ENCODE results near the gene GAB3.
"Not testable (repeated sequence)": the region's sequence is repeated elsewhere in the genome, so short reads cannot be mapped to it uniquely, and the experiment has no call there.

GAB3 gene

DNA sequence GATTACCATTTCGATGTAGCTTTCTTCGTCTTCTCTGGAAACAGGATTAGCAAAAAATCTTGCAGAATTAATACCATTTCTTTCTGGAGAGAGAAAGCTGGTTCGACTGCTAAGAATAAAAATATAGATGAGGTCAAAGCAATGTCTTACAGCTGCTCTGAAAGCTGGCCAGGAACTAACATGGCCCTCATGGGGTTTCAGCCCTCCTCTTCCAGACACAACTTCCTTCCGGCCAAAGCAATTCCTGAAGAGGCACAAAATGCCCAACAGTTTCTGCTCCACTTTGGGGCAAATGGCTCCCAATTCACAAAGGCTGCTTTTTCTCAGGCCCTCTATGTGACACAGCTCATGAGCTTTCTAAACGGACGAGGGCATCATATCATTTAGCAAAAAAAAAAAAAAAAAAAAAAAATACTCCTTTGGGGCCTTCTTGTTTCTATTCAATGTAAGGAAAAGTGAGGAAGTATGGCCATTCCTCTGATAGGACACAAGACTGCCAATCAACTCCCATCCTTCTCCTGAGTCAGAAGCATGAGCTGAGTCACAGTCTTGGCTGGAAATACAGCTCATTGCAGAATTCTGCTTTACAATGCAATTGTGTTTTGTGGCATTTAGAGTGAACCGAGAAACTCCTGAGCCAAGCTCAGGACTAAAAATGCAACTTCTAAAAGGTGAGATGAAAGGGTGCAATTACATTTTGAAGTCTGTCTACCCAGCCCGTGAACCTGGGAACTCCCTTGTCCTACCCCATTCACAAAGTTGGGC, 54.8 kb downstream of the GAB3 start:
- no peak for TF ChIP-seq CTCF (IDR thresholded peaks at IDR 0.05; ENCODE audit: insufficient read depth, low read depth, low read length, missing control alignments)
- peak; percentile 70 for DNase-seq (ENCODE audit: low read depth)

GRCh38 chrX:154693394-154693793, 57.5 kb downstream of the GAB3 start:
- H3K4me3 ChIP-seq (ENCODE audit: low read length), result no peak overlapping the region
- TF ChIP-seq CTCF (IDR thresholded peaks at IDR 0.05; ENCODE audit: insufficient read depth, low read depth, low read length, missing control alignments), result no peak
- DNase-seq (ENCODE audit: low read depth), result no peak

More for the DNA sequence above, 54.8 kb downstream of the GAB3 start:
- no peak overlapping the region for H3K4me3 ChIP-seq (ENCODE audit: low read length)

DNA sequence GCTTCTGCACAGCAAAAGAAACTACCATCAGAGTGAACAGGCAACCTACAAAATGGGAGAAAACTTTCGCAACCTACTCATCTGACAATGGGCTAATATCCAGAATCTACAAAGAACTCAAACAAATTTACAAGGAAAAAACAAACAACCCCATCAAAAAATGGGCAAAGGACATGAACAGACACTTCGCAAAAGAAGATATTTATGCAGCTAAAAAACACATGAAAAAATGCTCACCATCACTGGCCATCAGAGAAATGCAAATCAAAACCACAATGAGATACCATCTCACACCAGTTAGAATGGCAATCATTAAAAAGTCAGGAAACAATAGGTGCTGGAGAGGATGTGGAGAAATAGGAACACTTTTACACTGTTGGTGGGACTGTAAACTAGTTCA, 60.4 kb downstream of the GAB3 start:
- not testable (repeated sequence) for DNase-seq (ENCODE audit: low read depth); H3K4me3 ChIP-seq (ENCODE audit: low read length)

DNA sequence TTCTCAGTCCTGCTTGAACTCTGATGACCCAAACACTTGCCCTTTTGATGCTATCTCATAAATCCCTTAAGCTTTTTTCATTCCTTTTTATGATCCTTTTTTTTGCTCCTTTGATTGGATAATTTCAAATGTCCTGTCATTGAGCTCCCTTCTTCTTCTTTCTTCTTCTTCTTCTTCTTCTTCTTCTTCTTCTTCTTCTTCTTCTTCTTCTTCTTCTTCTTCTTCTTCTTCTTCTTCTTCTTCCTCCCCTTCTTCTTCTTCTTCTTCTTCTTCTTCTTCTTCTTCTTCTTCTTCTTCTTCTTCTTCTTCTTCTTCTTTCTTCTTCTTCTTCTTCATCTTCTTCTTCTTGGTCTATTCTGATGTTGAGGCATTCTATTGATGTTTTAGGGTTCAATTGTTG, 78.8 kb downstream of the GAB3 start:
- not testable (repeated sequence) for H3K4me3 ChIP-seq (ENCODE audit: low read length); DNase-seq (ENCODE audit: low read depth)

DNA sequence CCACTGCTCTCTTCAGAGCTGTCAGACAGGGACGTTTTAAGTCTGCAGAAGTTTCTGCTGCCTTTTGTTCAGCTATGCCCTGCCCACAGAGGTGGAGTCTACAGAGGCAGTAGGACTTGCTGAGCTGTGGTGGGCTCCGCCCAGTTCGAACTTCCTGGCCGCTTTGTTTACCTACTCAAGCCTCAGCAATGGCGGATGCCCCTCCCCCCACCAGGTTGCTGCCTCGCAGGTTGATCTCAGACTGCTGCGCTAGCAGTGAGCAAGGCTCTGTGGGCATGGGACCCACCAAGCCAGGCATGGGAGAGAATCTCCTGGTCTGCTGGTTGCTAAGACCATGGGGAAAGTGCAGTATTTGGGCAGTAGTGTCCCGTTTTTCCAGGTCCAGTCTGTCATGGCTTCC, 80.0 kb downstream of the GAB3 start:
- not testable (repeated sequence) for DNase-seq (ENCODE audit: low read depth); H3K4me3 ChIP-seq (ENCODE audit: low read length)

DNA sequence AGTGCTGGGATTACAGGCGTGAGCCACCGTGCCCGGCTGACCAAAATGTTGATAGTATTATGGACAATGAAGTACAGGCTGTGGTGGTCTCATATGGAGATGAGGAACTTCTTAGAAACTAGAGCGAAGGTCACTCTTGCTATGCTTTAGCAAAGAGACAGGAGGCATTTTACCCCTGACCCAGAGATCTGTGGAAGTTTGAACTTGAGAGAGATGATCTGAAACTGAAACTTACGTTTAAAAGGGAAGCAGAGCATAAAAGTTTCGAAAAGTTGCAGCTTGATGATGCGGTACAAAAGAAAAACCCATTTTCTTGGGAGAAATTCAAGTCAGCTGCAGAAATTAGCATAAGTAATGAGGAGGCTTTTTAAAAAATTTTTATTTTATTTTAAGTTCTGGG, 89.0 kb downstream of the GAB3 start:
- DNase-seq (ENCODE audit: low read depth), result no peak
- TF ChIP-seq CTCF (IDR thresholded peaks at IDR 0.05; ENCODE audit: insufficient read depth, low read depth, low read length, missing control alignments), result no peak
- no peak overlapping the region for H3K4me3 ChIP-seq (ENCODE audit: low read length)

DNA sequence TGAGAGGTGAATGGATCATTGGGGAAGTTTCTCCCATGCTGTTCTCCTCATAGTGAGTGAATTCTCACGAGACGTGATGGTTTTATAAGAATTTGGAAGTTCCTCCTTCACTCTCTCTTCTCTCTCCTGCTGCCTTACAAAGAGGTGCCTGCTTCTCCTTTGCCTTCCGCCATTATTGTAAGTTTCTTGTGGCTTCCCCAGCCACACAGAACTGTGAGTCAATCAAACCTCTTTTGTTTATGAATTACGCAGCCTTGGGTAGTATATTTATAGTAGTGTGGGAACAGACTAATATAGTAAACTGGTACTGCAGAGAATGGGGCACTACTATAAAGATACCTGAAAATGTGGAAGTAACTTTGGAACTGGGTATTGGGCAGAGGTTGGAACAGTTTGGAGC, 89.7 kb downstream of the GAB3 start:
- TF ChIP-seq CTCF (IDR thresholded peaks at IDR 0.05; ENCODE audit: insufficient read depth, low read depth, low read length, missing control alignments), result no peak
- no peak overlapping the region for H3K4me3 ChIP-seq (ENCODE audit: low read length)

GRCh38 chrX:154660541-154660940, 90.3 kb downstream of the GAB3 start:
- TF ChIP-seq CTCF (IDR thresholded peaks at IDR 0.05; ENCODE audit: insufficient read depth, low read depth, low read length, missing control alignments), result no peak
- DNase-seq (ENCODE audit: low read depth), result no peak
- no peak overlapping the region for H3K4me3 ChIP-seq (ENCODE audit: low read length)

More for the DNA sequence above, 89.7 kb downstream of the GAB3 start:
- DNase-seq (ENCODE audit: low read depth), result no peak

Measured in epithelial cell of esophagus (primary cell).